ENCODE data around the gene DVL3. TPM values are rescaled to one million over a fixed set of nuclear protein-coding genes. Genes with fewer than 3 reads are reported as not detected.
A peak's percentile ranks its signal among the peaks of the same experiment; 100 is the strongest.

DVL3 gene
- total RNA-seq, 1 experiment from 2014 or later: 106 TPM

GRCh38 chr3:184174646-184175492, 19.7 kb downstream of the DVL3 start, which contains the start of gene AP2M1:
Gene AP2M1 (plus strand): TSS chr3:184174855. CDS start chr3:184176994, 2,139 bp downstream.
- Mint-ChIP-seq H3K27me3 (ENCODE audit: unreplicated experiment) (no peaks in the 10 kb centered on the region), H3K27ac (ENCODE audit: unreplicated experiment) (peak within 1 kb of the TSS; percentile 50), H3K4me1 (ENCODE audit: low read depth, unreplicated experiment) (peaks cover 8% of the 10 kb centered on the region), H3K9me3 (ENCODE audit: low read depth, unreplicated experiment) (no peaks in the 10 kb centered on the region), H3K36me3 (ENCODE audit: insufficient read depth, unreplicated experiment) (peaks cover 53% of the 10 kb centered on the region), H3K4me3 (ENCODE audit: low read depth, unreplicated experiment) (peak within 1 kb of the TSS; percentile 85)
- TF ChIP-seq CTCF (IDR thresholded peaks at IDR 0.05; ENCODE audit: unreplicated experiment): no peak
- intact Hi-C loops (cut with micrococcal nuclease; ENCODE audit: unreplicated experiment): no loop called here
- DNase-seq: peak; percentile 100
- BruUV-seq (replicated peaks): no TSS peak
- CTCF ChIA-PET: interaction anchor here (0.6 to 1.6 kb wide), 7 partner anchors 30 to 1400 kb away, joined by 3 to 9 read pairs (median 4); no protein-coding TSS in a partner anchor

- Mint-ChIP-seq H3K36me3 (ENCODE audit: insufficient read depth, unreplicated experiment) (peaks cover 60% of the 10 kb centered on the region), H3K4me1 (ENCODE audit: low read depth, unreplicated experiment) (peaks cover 8% of the 10 kb centered on the region), H3K27ac (ENCODE audit: unreplicated experiment) (peak overlapping the region; percentile 50), H3K9me3 (ENCODE audit: low read depth, unreplicated experiment) (no peaks in the 10 kb centered on the region), H3K4me3 (ENCODE audit: low read depth, unreplicated experiment) (peak overlapping the region; percentile 85), H3K27me3 (ENCODE audit: unreplicated experiment) (no peaks in the 10 kb centered on the region)
- CTCF ChIA-PET: interaction anchor here (1.0 to 1.6 kb wide), 2 partner anchors 31 to 66 kb away, joined by 3 to 5 read pairs; no protein-coding TSS in a partner anchor
- peak; percentile 19 for DNase-seq
- intact Hi-C loops (cut with micrococcal nuclease; ENCODE audit: unreplicated experiment): no loop called here
- BruUV-seq (replicated peaks): no TSS peak
- no peak for TF ChIP-seq CTCF (IDR thresholded peaks at IDR 0.05; ENCODE audit: unreplicated experiment)
These were observed 20.3 kb downstream of the DVL3 start for GRCh38 chr3:184175506-184175905.

- peaks cover 60% of the 10 kb centered on the region for H3K36me3 Mint-ChIP-seq (ENCODE audit: insufficient read depth, unreplicated experiment)
- peak overlapping the region; percentile 50 for H3K27ac Mint-ChIP-seq (ENCODE audit: unreplicated experiment)
- peak overlapping the region; percentile 85 for H3K4me3 Mint-ChIP-seq (ENCODE audit: low read depth, unreplicated experiment)
- no peaks in the 10 kb centered on the region for H3K9me3 Mint-ChIP-seq (ENCODE audit: low read depth, unreplicated experiment)
- CTCF ChIA-PET: interaction anchor here (0.6 to 1.0 kb wide), 5 partner anchors 10 to 1691 kb away, joined by 3 to 6 read pairs (median 3); partner anchors contain the start of gene ABCF3
- H3K27me3 Mint-ChIP-seq (ENCODE audit: unreplicated experiment): no peaks in the 10 kb centered on the region
- H3K4me1 Mint-ChIP-seq (ENCODE audit: low read depth, unreplicated experiment): peaks cover 8% of the 10 kb centered on the region
- BruUV-seq (replicated peaks): TSS peak; percentile 25
- intact Hi-C loops (cut with micrococcal nuclease; ENCODE audit: unreplicated experiment): no loop called here
- no peak for TF ChIP-seq CTCF (IDR thresholded peaks at IDR 0.05; ENCODE audit: unreplicated experiment)
- DNase-seq: no peak
These were observed 20.8 kb downstream of the DVL3 start for GRCh38 chr3:184175981-184176376.

DNA sequence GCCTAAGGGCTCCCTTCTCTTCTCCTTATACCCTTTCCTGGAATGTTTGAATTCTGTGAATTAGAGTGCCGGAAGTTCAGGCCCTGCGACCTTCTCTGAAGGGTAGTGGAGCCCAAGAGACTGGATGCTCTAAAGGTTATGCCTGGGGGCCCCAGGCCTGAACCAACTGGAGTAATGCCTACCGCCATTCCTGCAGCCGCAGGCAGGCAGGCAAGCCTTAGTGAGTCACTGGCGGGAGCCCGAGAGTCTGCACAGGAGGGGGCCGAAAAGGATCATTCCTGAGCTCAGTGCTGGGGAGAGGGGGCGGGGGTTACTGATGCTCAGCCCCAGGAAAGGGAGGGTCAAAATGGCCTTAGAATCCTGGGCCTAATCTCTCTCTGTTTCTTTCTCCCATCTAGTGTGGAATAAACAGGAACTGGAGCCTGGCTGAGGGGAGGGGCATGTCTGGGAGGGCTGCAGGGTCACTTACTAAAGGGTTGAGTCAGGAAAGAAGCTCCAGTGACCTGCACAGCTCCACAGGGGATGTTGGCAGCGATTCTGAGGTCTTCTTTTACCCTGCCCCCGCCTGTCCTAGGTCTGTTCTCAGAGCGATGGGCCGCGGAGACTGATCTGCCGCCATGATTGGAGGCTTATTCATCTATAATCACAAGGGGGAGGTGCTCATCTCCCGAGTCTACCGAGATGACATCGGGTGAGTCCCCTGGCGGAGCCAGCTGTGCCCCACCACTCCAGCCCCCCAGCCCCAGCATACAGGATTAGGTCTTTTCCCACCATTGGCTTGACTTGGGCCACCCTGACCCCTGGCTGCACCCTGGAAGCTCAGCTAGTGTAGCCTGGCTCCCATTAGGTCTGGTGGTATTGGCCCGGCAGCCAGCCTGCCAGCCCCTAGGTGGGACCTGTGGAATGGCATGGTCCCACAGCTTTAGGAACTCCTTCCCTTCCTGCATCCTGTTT, 21.5 kb downstream of the DVL3 start:
- intact Hi-C loops (cut with micrococcal nuclease; ENCODE audit: unreplicated experiment): no loop called here
- H3K4me1 Mint-ChIP-seq (ENCODE audit: low read depth, unreplicated experiment): peaks cover 8% of the 10 kb centered on the region
- peak overlapping the region; percentile 85 for H3K4me3 Mint-ChIP-seq (ENCODE audit: low read depth, unreplicated experiment)
- H3K27ac Mint-ChIP-seq (ENCODE audit: unreplicated experiment): peak overlapping the region; percentile 50
- TF ChIP-seq CTCF (IDR thresholded peaks at IDR 0.05; ENCODE audit: unreplicated experiment): no peak
- no peaks in the 10 kb centered on the region for H3K9me3 Mint-ChIP-seq (ENCODE audit: low read depth, unreplicated experiment)
- no peaks in the 10 kb centered on the region for H3K27me3 Mint-ChIP-seq (ENCODE audit: unreplicated experiment)
- CTCF ChIA-PET: interaction anchor here (0.6 to 1.0 kb wide), 6 partner anchors 9 to 1690 kb away, joined by 3 to 6 read pairs (median 3); partner anchors contain the start of gene ABCF3
- DNase-seq: peak; percentile 75
- no TSS peak for BruUV-seq (replicated peaks)
- peaks cover 57% of the 10 kb centered on the region for H3K36me3 Mint-ChIP-seq (ENCODE audit: insufficient read depth, unreplicated experiment)
